Activated naive CD4-positive, alpha-beta T cell treated with anti-CD3 and anti-CD28 coated beads, Interleukin-2, amount 10 ng/mL, durations not matched to agents 7 days and 5 days (primary cell): ENCODE data around the gene LPIN3.
A peak's percentile ranks its signal among the peaks of the same experiment; 100 is the strongest.
"Not testable (repeated sequence)": the region's sequence is repeated elsewhere in the genome, so short reads cannot be mapped to it uniquely, and the experiment has no call there.

Source experiments
- CTCF ChIA-PET: fragments of 350-600 bp; sonication (Branson Sonifier 250); formaldehyde crosslinking; loops from one replicate; lab custom pipeline; 2021; ENCODE audit warnings: antibody characterized with exemption; lab: Charles Lee
- DNase-seq: peaks from one replicate; pipeline ENCODE4 v3.0.0-alpha.2; 2020
- H3K27ac Mint-ChIP-seq: one replicate; pipeline ENCODE4 v1.8.0; 2021; ENCODE audit warnings: mild to moderate bottlenecking, moderate library complexity, mixed read lengths
- H3K27me3 Mint-ChIP-seq: one replicate; pipeline ENCODE4 v1.8.0; 2021; ENCODE audit warnings: mild to moderate bottlenecking, mixed read lengths
- H3K36me3 Mint-ChIP-seq: one replicate; pipeline ENCODE4 v1.8.0; 2021; ENCODE audit warnings: mixed read lengths
- H3K4me1 Mint-ChIP-seq: one replicate; pipeline ENCODE4 v1.8.0; 2021; ENCODE audit warnings: mixed read lengths
- H3K4me3 Mint-ChIP-seq: one replicate; pipeline ENCODE4 v1.8.0; 2021; ENCODE audit warnings: mild to moderate bottlenecking, moderate library complexity, mixed read lengths
- H3K9me3 Mint-ChIP-seq: one replicate; pipeline ENCODE4 v1.8.0; 2021; ENCODE audit warnings: mixed read lengths

Gene LPIN3

GRCh38 chr20:41340327-41341055, at the start of gene LPIN3:
Gene LPIN3, plus strand, starts transcription at chr20:41340821. Its CDS starts 4,983 bp downstream, at chr20:41345804.
- Mint-ChIP-seq H3K4me1 (peaks cover 13% of the 10 kb centered on the region), H3K27ac (no peak within 1 kb of the TSS), H3K27me3 (peaks cover 28% of the 10 kb centered on the region), H3K4me3 (peak within 1 kb of the TSS; percentile 58), H3K9me3 (no peaks in the 10 kb centered on the region), H3K36me3 (no peaks in the 10 kb centered on the region)
- peak; percentile 72 for DNase-seq
- CTCF ChIA-PET = interaction anchor here (0.7 to 5.1 kb wide), 13 partner anchors 13 to 377 kb away, joined by 3 to 41 read pairs (median 6); no protein-coding TSS in a partner anchor

DNA sequence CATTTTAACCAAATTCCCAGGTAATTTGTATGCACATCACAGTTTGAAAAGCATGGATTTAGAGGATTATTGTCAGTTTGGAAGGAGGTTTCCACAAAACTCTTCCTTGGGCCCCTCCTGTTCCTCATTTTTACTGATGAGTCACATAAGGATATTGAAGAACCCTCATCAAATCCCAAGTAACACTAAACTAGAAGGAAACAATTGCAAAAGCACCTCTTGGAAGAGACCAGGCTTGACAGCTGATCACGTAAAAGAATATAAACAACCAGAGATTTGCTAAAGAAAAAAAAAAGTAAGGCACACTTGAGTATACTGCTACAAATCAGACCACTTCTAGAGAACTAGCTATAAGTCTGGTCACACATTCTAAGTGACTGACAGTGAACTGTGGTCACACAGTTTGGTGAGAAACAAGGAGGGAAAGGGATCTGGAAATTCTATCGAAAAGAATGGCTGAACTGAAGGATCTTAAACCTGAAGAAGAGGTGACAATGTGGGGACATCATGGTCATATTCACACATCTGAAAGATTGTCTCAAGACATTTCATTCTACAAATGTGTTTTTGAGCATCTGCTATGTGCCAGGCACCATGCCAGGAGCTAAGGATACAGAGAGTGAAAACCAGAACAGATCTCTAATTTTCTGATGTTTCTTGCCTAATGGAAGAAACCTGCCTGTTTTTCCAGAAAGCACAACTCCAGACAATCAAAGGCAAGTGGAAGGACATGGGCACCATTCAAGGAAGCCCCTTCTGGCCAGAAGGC, 47.2 kb upstream of the LPIN3 start:
- Mint-ChIP-seq H3K36me3 (no peaks in the 10 kb centered on the region), H3K9me3 (no peaks in the 10 kb centered on the region), H3K27me3 (no peaks in the 10 kb centered on the region), H3K27ac (no peak overlapping the region), H3K4me3 (no peak overlapping the region), H3K4me1 (no peaks in the 10 kb centered on the region)
- CTCF ChIA-PET = interaction anchor here (0.7 kb wide), 1 partner anchor 10 kb away, joined by 4 read pairs; no protein-coding TSS in a partner anchor
- DNase-seq = no peak

DNA sequence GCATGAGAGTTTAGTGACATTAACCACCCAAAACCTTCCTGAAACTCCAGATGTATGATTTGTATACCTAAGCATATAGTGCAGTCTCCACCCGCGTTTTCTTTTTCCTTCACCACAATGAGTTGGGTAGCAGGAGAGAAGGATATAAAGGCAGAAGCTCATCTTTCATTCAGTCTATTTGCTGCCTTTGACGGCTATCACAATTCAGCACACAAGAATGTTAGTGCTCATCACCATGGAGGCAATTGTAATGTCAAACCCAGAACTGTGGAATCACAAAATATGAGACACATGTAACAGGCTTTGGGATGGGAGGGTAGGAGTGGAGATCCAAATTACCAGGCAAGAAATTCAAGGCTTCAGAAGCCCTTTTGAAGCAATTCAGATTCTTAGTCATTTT, 40.7 kb upstream of the LPIN3 start:
- H3K27me3 Mint-ChIP-seq = no peaks in the 10 kb centered on the region
- no peak overlapping the region for H3K27ac Mint-ChIP-seq
- H3K9me3 Mint-ChIP-seq = no peaks in the 10 kb centered on the region
- H3K36me3 Mint-ChIP-seq = no peaks in the 10 kb centered on the region
- CTCF ChIA-PET = no interaction called here
- DNase-seq = no peak
- H3K4me3 Mint-ChIP-seq = no peak overlapping the region
- H3K4me1 Mint-ChIP-seq = no peaks in the 10 kb centered on the region

- H3K4me1 Mint-ChIP-seq = no peaks in the 10 kb centered on the region
- H3K36me3 Mint-ChIP-seq = no peaks in the 10 kb centered on the region
- no peak for DNase-seq
- no peaks in the 10 kb centered on the region for H3K9me3 Mint-ChIP-seq
- H3K27ac Mint-ChIP-seq = no peak overlapping the region
- CTCF ChIA-PET = no interaction called here
- no peaks in the 10 kb centered on the region for H3K27me3 Mint-ChIP-seq
- no peak overlapping the region for H3K4me3 Mint-ChIP-seq
Observed at GRCh38 chr20:41300383-41300782, 40.2 kb upstream of the LPIN3 start.

- Mint-ChIP-seq H3K27me3 (no peaks in the 10 kb centered on the region), H3K9me3 (no peaks in the 10 kb centered on the region), H3K27ac (no peak overlapping the region), H3K4me3 (no peak overlapping the region), H3K36me3 (no peaks in the 10 kb centered on the region), H3K4me1 (no peaks in the 10 kb centered on the region)
- DNase-seq = no peak
- CTCF ChIA-PET = no interaction called here
Observed at GRCh38 chr20:41300886-41301285, 39.7 kb upstream of the LPIN3 start.

DNA sequence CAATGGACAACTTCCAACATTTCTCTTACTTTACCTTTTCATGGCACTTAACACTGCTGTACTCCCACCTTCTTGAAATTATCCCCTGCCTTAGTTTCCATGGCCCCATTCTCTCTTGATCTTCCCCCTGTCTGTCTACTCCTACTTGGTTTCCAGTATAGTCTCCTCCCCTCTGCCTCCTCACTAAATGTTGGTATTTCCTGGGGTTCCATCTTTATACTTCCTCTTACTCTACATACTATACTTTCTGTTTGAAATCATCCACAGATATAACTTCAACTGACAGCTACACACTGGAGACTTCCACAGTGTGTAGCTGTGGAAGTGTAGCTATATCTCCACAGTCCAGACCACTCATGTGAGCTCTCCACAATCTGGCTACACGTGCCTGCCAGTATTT, 36.6 kb upstream of the LPIN3 start:
- Mint-ChIP-seq H3K36me3 (no peaks in the 10 kb centered on the region), H3K9me3 (no peaks in the 10 kb centered on the region), H3K4me1 (no peaks in the 10 kb centered on the region), H3K4me3 (no peak overlapping the region), H3K27me3 (no peaks in the 10 kb centered on the region), H3K27ac (no peak overlapping the region)
- no peak for DNase-seq
- CTCF ChIA-PET = interaction anchor here (1.1 kb wide), 1 partner anchor 10 kb away, joined by 4 read pairs; no protein-coding TSS in a partner anchor

- H3K9me3 Mint-ChIP-seq = no peaks in the 10 kb centered on the region
- no peaks in the 10 kb centered on the region for H3K4me1 Mint-ChIP-seq
- CTCF ChIA-PET = no interaction called here
- DNase-seq = no peak
- no peak overlapping the region for H3K27ac Mint-ChIP-seq
- H3K27me3 Mint-ChIP-seq = no peaks in the 10 kb centered on the region
- H3K36me3 Mint-ChIP-seq = no peaks in the 10 kb centered on the region
- no peak overlapping the region for H3K4me3 Mint-ChIP-seq
Observed at GRCh38 chr20:41304424-41305079, 36.1 kb upstream of the LPIN3 start.

- Mint-ChIP-seq H3K4me3 (no peak overlapping the region), H3K9me3 (no peaks in the 10 kb centered on the region), H3K27ac (no peak overlapping the region), H3K36me3 (no peaks in the 10 kb centered on the region), H3K4me1 (no peaks in the 10 kb centered on the region), H3K27me3 (no peaks in the 10 kb centered on the region)
- no peak for DNase-seq
- CTCF ChIA-PET = no interaction called here
Observed at GRCh38 chr20:41306061-41306727, 34.4 kb upstream of the LPIN3 start.

- H3K4me3 Mint-ChIP-seq = no peak overlapping the region
Observed at GRCh38 chr20:41307021-41307420, 33.6 kb upstream of the LPIN3 start.

GRCh38 chr20:41308290-41308711, 32.3 kb upstream of the LPIN3 start:
- DNase-seq = no peak
- CTCF ChIA-PET = interaction anchor here (1.6 kb wide), 1 partner anchor 346 kb away, joined by 4 read pairs; no protein-coding TSS in a partner anchor
- no peaks in the 10 kb centered on the region for H3K4me1 Mint-ChIP-seq
- no peak overlapping the region for H3K4me3 Mint-ChIP-seq
- peaks cover 2% of the 10 kb centered on the region for H3K36me3 Mint-ChIP-seq
- H3K27me3 Mint-ChIP-seq = no peaks in the 10 kb centered on the region
- no peak overlapping the region for H3K27ac Mint-ChIP-seq
- no peaks in the 10 kb centered on the region for H3K9me3 Mint-ChIP-seq

More at GRCh38 chr20:41307021-41307420, 33.6 kb upstream of the LPIN3 start:
- H3K27ac Mint-ChIP-seq = no peak overlapping the region
- H3K27me3 Mint-ChIP-seq = no peaks in the 10 kb centered on the region
- CTCF ChIA-PET = no interaction called here
- H3K36me3 Mint-ChIP-seq = peaks cover 2% of the 10 kb centered on the region
- H3K4me1 Mint-ChIP-seq = no peaks in the 10 kb centered on the region
- DNase-seq = no peak
- H3K9me3 Mint-ChIP-seq = no peaks in the 10 kb centered on the region

GRCh38 chr20:41308726-41309413, 31.8 kb upstream of the LPIN3 start:
- Mint-ChIP-seq H3K36me3 (peaks cover 2% of the 10 kb centered on the region), H3K4me1 (no peaks in the 10 kb centered on the region), H3K27me3 (no peaks in the 10 kb centered on the region), H3K9me3 (no peaks in the 10 kb centered on the region), H3K4me3 (no peak overlapping the region), H3K27ac (no peak overlapping the region)
- no peak for DNase-seq
- CTCF ChIA-PET = interaction anchor here (1.6 kb wide), 1 partner anchor 346 kb away, joined by 4 read pairs; no protein-coding TSS in a partner anchor

GRCh38 chr20:41309817-41310216, 30.8 kb upstream of the LPIN3 start:
- Mint-ChIP-seq H3K4me3 (no peak overlapping the region), H3K27me3 (no peaks in the 10 kb centered on the region), H3K9me3 (no peaks in the 10 kb centered on the region), H3K4me1 (peaks cover 2% of the 10 kb centered on the region), H3K27ac (no peak overlapping the region), H3K36me3 (peaks cover 2% of the 10 kb centered on the region)
- DNase-seq = no peak
- CTCF ChIA-PET = no interaction called here

- DNase-seq, H3K36me3 Mint-ChIP-seq, H3K9me3 Mint-ChIP-seq, H3K27me3 Mint-ChIP-seq, CTCF ChIA-PET, H3K27ac Mint-ChIP-seq, H3K4me3 Mint-ChIP-seq: not testable (repeated sequence)
- peaks cover 17% of the 10 kb centered on the region for H3K4me1 Mint-ChIP-seq
Observed at GRCh38 chr20:41312009-41312408, 28.6 kb upstream of the LPIN3 start.
